Hair follicular keratinocyte (primary cell): ENCODE data around the gene MXRA8. TPM values are rescaled to one million over a fixed set of nuclear protein-coding genes. Genes with fewer than 3 reads are reported as not detected.

ENCODE experiments used
- total RNA-seq: library from RNA; depleted of rRNA; stranded (reverse); fragments of >200 nt; gene quantifications from 2 replicates; pipeline ENCODE4 v1.2.3, GENCODE V29; 2015

MXRA8 gene, protein sequence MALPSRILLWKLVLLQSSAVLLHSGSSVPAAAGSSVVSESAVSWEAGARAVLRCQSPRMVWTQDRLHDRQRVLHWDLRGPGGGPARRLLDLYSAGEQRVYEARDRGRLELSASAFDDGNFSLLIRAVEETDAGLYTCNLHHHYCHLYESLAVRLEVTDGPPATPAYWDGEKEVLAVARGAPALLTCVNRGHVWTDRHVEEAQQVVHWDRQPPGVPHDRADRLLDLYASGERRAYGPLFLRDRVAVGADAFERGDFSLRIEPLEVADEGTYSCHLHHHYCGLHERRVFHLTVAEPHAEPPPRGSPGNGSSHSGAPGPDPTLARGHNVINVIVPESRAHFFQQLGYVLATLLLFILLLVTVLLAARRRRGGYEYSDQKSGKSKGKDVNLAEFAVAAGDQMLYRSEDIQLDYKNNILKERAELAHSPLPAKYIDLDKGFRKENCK
- 0.39 and 2.0 TPM in 2 replicates for total RNA-seq

DNA sequence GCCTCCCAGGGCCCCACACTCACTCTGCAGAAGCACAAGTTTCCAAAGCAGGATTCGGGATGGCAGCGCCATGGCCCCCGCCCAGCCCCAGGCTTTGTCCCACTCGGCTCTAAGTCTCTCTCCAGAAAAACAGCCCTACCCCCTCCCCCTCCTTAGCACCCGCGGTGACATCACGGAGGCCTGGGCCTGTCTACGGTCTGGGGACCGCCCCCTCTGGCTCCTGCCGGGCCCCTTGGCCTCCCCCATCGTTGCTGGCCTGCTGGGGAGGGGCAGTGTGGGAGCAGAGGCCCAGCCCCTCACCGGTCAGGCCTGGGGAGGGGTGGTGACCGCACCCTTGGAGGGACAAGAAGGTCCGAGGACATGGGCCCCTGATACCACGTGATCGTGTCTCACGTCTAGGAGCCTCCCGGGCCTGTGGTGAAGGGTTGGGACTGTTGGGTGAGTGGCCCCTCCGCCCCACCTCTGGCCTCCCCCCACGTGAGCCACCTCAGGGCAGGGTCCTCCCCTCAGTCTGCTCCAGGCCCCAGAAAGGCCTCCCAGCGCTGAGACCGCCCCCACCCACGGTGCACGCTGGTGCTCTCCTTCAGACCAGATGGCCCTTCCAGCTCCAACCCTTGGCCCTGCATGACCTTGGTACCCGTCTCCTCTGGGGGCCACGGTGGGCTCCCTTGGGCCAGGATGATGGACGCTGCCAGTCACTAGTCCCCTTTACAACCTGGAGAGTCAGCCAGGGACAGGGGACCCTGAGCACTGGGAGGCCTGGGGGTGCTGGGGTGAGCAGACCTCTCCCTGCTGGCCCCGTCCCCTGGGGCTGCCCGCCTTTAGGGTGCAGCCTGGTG lies at the start of gene MXRA8:
TSS of gene MXRA8 (minus strand) at position 123 of the 839 bp plus-strand sequence. CDS start at position 72, 51 bp downstream.

DNA sequence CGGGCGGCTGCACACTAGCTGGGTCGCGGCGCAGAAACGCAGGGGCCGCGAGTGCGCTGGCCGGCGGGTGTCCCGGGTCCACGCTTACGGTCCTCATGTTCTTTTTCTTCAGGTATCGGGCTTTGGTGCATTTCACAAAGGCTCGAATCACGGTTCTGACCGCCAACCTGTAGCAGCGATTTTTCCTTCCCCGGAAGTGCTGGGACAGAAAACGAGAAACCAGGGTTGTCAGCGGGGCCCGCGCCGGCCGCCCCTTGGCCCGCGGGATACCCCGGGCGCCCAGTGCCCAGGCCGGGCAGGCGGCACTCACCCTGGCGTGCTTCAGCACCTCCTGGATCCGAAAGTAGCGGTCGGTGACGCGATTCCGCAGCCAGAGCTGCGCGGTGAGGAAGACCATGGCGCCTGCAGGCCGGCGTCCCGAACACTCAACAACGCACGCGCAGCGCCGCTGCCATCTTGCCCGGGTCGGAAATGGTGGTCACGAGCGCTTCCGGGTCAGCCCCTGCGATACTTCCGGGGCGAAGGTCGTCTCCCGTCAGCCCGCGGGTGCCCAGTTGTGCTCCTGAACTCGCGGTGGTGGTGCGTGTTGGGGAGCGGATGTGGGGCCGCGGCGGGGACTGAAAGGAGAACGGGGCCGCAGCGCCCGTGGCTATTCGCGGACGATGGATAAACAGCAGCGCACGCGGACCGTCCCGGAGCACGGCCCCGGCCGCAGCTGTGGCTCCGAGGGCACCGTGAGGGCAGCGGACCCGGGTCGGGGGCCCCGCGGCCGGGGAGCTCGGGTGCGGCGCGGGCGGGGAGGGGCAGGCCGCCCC lies 48.7 kb upstream of the MXRA8 start, which contains the start of gene MRPL20:
TSS of gene MRPL20 (minus strand) at position 473 of the 815 bp plus-strand sequence. CDS start at position 397, 76 bp downstream.

GRCh38 chr1:1399187-1399871 lies 41.0 kb upstream of the MXRA8 start, which contains the start of gene CCNL2:
CCNL2 (minus strand) TSS chr1:1399335; CDS start chr1:1399306, 29 bp downstream.

DNA sequence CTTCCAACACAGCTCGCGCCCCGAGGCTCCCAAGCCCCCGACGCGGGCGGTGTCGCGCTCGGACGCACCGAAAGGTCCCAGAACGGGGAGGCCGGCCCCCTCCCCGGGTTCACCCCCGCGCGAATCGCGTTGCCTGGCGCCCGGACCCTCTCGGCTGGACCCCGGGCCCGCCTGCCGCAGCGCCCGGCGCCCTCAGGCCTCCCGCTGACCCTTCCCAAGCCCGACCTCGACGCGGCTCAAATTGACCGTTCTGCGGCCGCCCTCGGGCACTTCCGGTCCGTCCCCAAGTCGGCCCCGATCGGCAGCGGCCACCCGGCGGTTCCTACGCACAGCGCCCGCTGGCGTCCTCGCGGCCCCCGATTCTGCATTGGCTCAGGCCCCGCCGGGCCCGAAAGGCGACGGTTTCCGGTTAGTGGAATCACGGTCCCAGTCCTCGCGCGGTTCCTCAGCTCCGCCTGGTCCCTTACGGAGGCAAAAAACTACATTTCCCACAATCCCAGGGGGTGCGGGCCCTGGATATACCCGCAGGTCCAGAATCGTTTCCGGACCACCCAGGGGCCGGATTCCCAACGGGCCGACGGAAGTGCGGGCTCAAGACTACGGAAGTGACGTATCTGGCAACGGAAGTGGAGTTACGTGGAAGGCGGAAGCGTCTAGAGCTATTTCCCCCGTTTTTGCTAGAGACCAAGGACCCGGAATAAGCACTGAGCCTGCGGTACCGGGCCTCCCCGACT lies 16.7 kb upstream of the MXRA8 start, which contains the start of gene AURKAIP1:
TSS of gene AURKAIP1 (minus strand) at position 279 of the 734 bp plus-strand sequence. CDS start 451 bp downstream, outside the sequence.

GRCh38 chr1:1349256-1350012 lies 8.9 kb downstream of the MXRA8 start, which contains the start of gene DVL1:
DVL1 (minus strand) TSS chr1:1349418; CDS start chr1:1349065, 353 bp downstream.

DNA sequence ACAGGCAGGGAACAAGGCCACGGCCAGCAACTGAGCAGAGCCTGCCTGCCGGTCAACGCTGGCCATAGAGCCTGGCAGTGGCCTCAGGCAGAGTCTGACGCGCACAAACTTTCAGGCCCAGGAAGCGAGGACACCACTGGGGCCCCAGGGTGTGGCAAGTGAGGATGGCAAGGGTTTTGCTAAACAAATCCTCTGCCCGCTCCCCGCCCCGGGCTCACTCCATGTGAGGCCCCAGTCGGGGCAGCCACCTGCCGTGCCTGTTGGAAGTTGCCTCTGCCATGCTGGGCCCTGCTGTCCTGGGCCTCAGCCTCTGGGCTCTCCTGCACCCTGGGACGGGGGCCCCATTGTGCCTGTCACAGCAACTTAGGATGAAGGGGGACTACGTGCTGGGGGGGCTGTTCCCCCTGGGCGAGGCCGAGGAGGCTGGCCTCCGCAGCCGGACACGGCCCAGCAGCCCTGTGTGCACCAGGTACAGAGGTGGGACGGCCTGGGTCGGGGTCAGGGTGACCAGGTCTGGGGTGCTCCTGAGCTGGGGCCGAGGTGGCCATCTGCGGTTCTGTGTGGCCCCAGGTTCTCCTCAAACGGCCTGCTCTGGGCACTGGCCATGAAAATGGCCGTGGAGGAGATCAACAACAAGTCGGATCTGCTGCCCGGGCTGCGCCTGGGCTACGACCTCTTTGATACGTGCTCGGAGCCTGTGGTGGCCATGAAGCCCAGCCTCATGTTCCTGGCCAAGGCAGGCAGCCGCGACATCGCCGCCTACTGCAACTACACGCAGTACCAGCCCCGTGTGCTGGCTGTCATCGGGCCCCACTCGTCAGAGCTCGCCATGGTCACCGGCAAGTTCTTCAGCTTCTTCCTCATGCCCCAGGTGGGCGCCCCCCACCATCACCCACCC lies 27.0 kb downstream of the MXRA8 start, which contains the start of gene TAS1R3:
TSS of gene TAS1R3 (plus strand) at position 213 of the 898 bp plus-strand sequence. CDS start at position 279, 66 bp downstream.

GRCh38 chr1:1324524-1325287 lies 33.6 kb downstream of the MXRA8 start, which contains the start of the genes CPTP and INTS11:
CPTP (plus strand) TSS chr1:1324802; CDS start chr1:1326911, 2,109 bp downstream.
INTS11 (minus strand) TSS chr1:1324660; CDS start chr1:1324608, 52 bp downstream.

DNA sequence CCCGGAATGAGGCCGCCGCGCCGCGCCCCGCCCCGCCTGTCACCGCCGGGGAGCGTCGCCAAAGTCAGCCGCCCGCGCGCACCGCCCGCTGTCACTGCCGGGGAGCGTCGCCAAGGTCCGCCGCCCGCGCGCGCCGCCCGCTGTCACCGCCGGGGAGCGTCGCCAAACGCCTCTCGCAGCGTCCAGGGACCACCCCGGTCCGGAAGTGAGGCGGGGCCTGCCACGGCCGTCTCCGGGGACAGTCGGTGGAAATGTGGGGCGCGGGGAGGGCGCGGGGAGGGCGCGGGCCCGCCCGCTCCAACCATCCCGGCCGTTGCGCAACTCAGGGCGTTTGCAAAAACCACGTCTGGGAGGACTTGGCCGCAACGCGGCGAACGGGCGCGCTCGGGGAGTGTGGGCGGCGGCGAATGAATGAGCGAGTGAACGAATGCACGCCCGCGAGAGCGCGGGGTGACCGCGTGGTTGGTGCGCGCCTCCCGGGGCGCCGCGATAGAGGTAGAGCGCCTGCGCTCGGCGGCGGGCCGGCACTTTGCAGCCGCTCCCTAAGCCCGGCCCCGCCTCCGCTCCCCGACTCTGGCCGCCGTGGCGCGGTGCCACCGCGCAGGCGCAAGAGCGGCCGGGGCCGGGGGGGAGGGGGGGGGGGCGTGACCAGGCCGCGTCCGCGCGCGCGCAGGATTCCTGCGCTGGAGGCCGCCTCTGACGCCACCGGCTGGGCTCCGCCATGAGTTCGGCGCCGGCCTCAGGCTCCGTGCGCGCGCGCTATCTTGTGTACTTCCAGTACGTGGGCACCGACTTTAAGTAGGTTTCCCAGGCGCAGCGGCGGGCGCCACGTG lies 50.2 kb downstream of the MXRA8 start, which contains the start of the genes ACAP3 and PUSL1:
TSS of gene ACAP3 (minus strand) at position 8 of the 833 bp plus-strand sequence. CDS start 115 bp downstream, outside the sequence.
TSS of gene PUSL1 (plus strand) at position 675 of the 833 bp plus-strand sequence. CDS start at position 722, 47 bp downstream.

Other genes starting within 250 kb of the MXRA8 start
- 19.8 and 25.9 TPM in 2 replicates for gene C1orf159, start 242.5 kb downstream of the MXRA8 start, total RNA-seq
- gene TTLL10, start 184.7 kb downstream of the MXRA8 start, total RNA-seq: not detected in 2 replicates
- not detected in 2 replicates for gene TNFRSF18, start 152.0 kb downstream of the MXRA8 start, total RNA-seq
- gene TNFRSF4, start 144.4 kb downstream of the MXRA8 start, total RNA-seq: not detected in 2 replicates
- gene SDF4, start 126.6 kb downstream of the MXRA8 start, total RNA-seq: 146 and 147 TPM in 2 replicates
- 20.5 and 27.3 TPM in 2 replicates for gene B3GALT6, start 126.3 kb downstream of the MXRA8 start, total RNA-seq
- 1.5 TPM in 1 of 2 replicates, not detected in the other for gene C1QTNF12, start 111.8 kb downstream of the MXRA8 start, total RNA-seq
- 28.3 and 55.2 TPM in 2 replicates for gene UBE2J2, start 84.7 kb downstream of the MXRA8 start, total RNA-seq
- gene SCNN1D, start 78.1 kb downstream of the MXRA8 start, total RNA-seq: 0.08 and 0.16 TPM in 2 replicates
- 17.6 and 25.7 TPM in 2 replicates for gene ACAP3, start 50.6 kb downstream of the MXRA8 start, total RNA-seq
- gene PUSL1, start 50.0 kb downstream of the MXRA8 start, total RNA-seq: 41.2 and 61.1 TPM in 2 replicates
- gene INTS11, start 33.9 kb downstream of the MXRA8 start, total RNA-seq: 78.0 and 80.0 TPM in 2 replicates
- gene CPTP, start 33.8 kb downstream of the MXRA8 start, total RNA-seq: 29.1 and 32.2 TPM in 2 replicates
- gene TAS1R3, start 27.3 kb downstream of the MXRA8 start, total RNA-seq: under 0.01 TPM in 1 of 2 replicates, not detected in the other
- 109 and 156 TPM in 2 replicates for gene DVL1, start 9.1 kb downstream of the MXRA8 start, total RNA-seq
- gene AURKAIP1, start 16.7 kb upstream of the MXRA8 start, total RNA-seq: 170 and 228 TPM in 2 replicates
- 39.0 and 54.7 TPM in 2 replicates for gene CCNL2, start 40.8 kb upstream of the MXRA8 start, total RNA-seq
- 106 and 211 TPM in 2 replicates for gene MRPL20, start 48.7 kb upstream of the MXRA8 start, total RNA-seq
- 4.9 and 5.8 TPM in 2 replicates for gene ANKRD65, start 62.7 kb upstream of the MXRA8 start, total RNA-seq
- gene VWA1, start 77.1 kb upstream of the MXRA8 start, total RNA-seq: 7.6 and 12.5 TPM in 2 replicates
- gene ATAD3C, start 91.1 kb upstream of the MXRA8 start, total RNA-seq: not detected in 2 replicates
- 15.9 and 49.1 TPM in 2 replicates for gene ATAD3B, start 113.2 kb upstream of the MXRA8 start, total RNA-seq
- 40.2 and 78.4 TPM in 2 replicates for gene ATAD3A, start 153.6 kb upstream of the MXRA8 start, total RNA-seq
- gene TMEM240, start 182.1 kb upstream of the MXRA8 start, total RNA-seq: not detected in 2 replicates
- gene SSU72, start 216.3 kb upstream of the MXRA8 start, total RNA-seq: 130 and 156 TPM in 2 replicates
- gene FNDC10, start 241.6 kb upstream of the MXRA8 start, total RNA-seq: 3.5 and 4.7 TPM in 2 replicates